Left renal pelvis (tissue), 4 donors: ENCODE results near the gene ATM. TPM values are rescaled to one million over a fixed set of nuclear protein-coding genes. Genes with fewer than 3 reads are reported as not detected.

Experiments
- polyA plus RNA-seq, 4 donors: library from polyadenylated mRNA; unstranded; fragments of 120-200 nt; gene quantifications; one replicate each; pipeline ENCODE4 v1.2.1, GENCODE V29; 2013; ENCODE audit not compliant: insufficient read length in 4 of 4

ATM gene
- polyA plus RNA-seq, 4 donors, result 58.0 to 93.8 (median 68.1) TPM

Other genes with a start within 250 kb of the ATM start
- 10 to 100 TPM; 27.8 to 50.7 (median 46.2) TPM for gene CUL5, start 214.2 kb upstream of the ATM start, polyA plus RNA-seq
- 100 to 1,000 TPM in 1 of 4 donors, 10 to 100 TPM in 3; 39.0 to 101 (median 79.9) TPM for gene ACAT1, start 101.5 kb upstream of the ATM start, polyA plus RNA-seq
- 10 to 100 TPM; 15.5 to 22.6 (median 19.1) TPM for gene NPAT, start 429 bp upstream of the ATM start, polyA plus RNA-seq
- 1 to 10 TPM in 3 of 4 donors, under 1 TPM in 1; 0.66 to 3.9 (median 2.6) TPM for gene C11orf65, start 244.5 kb downstream of the ATM start, polyA plus RNA-seq